ENCODE data around the gene GHRH. TPM values are rescaled to one million over a fixed set of nuclear protein-coding genes. Genes with fewer than 3 reads are reported as not detected.

GHRH gene
- total RNA-seq, 1 experiment from 2014 or later = not detected

DNA sequence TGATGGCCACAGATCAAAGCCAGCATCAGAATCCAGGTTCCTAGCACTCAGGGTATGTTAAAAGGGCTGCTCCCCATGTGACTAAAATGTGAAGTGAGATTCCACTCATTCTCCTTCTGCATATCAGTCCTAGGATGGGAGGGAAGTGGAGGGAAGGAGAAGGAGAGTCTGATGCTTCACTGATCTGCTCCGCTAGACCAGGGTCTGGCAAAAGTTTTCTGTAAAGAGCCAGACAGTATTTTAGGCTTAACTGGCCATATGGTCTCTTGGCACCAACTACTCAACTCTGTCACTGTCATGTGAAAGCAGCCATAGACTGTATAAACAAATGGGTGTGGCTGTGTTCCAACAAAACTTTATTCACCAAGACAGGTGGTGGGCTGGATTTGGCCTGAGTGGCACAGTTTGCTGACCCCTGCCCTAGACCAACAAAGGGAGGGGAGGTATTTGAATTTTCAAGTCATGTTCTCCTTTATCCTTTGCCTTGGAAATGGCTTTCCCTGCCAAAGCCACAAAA lies 22.6 kb downstream of the GHRH start:
- H2BK12ac ChIP-seq (ENCODE audit: insufficient read length, low read depth, low read length) = no peak overlapping the region
- no peak overlapping the region for H3K23ac ChIP-seq (ENCODE audit: insufficient read length, low read depth, low read length)
- no peaks in the 10 kb centered on the region for H3K27me3 Mint-ChIP-seq (ENCODE audit: low read depth)
- no peak overlapping the region for H3K4me3 Mint-ChIP-seq
- H3K36me3 Mint-ChIP-seq (ENCODE audit: insufficient read depth in 1 of 3, low read depth in 3 of 3) = peaks cover 52 to 97% (median 89%) of the 10 kb centered on the region in 3 experiments
- no peak overlapping the region for H4K91ac ChIP-seq (ENCODE audit: insufficient read length, low read depth, low read length)
- H3K14ac ChIP-seq (ENCODE audit: insufficient read depth, low read length) = no peak overlapping the region
- no peak overlapping the region for H2BK5ac ChIP-seq (ENCODE audit: insufficient read length, low read length)
- H3K9me3 Mint-ChIP-seq = no peaks in the 10 kb centered on the region
- H3K27me3 ChIP-seq (ENCODE audit: insufficient read depth, low read length) = no peaks in the 10 kb centered on the region
- no peak overlapping the region for H3K27ac ChIP-seq (ENCODE audit: insufficient read length, low read depth, low read length)
- H4K8ac ChIP-seq (replicated peaks; ENCODE audit: insufficient read length, low read depth, low read length) = no peak overlapping the region
- H3K56ac ChIP-seq (ENCODE audit: insufficient read length, low read depth, low read length) = no peak overlapping the region
- H3K79me2 ChIP-seq (ENCODE audit: insufficient read depth, low read length) = no peaks in the 10 kb centered on the region
- peaks cover 5 to 9% of the 10 kb centered on the region in 2 experiments for H3K4me1 Mint-ChIP-seq
- no peak overlapping the region for H2AK5ac ChIP-seq (ENCODE audit: insufficient read length, low read length)
- H2AFZ ChIP-seq (ENCODE audit: low read length) = no peak overlapping the region
- no peak overlapping the region for H2BK120ac ChIP-seq (ENCODE audit: low read depth, low read length, poor library complexity, severe bottlenecking)
- no peak overlapping the region for H3T11ph ChIP-seq (ENCODE audit: low read length)
- H3K4me2 ChIP-seq (ENCODE audit: insufficient read depth, insufficient read length, low read length) = no peak overlapping the region
- no peaks in the 10 kb centered on the region for H3K79me1 ChIP-seq (ENCODE audit: insufficient read depth, low read depth, low read length, poor library complexity, severe bottlenecking)
- H4K20me1 ChIP-seq (ENCODE audit: control insufficient read depth, insufficient read depth, insufficient read length) = no peaks in the 10 kb centered on the region
- no peak overlapping the region for H4K5ac ChIP-seq (ENCODE audit: insufficient read length, low read depth, low read length)
- H3K27ac Mint-ChIP-seq = peak overlapping the region in 1 of 3 experiments; percentile 50; a peak in 1 of 7 replicates
- H3K23me2 ChIP-seq (ENCODE audit: insufficient read length, low read depth, low read length, poor library complexity, severe bottlenecking) = no peaks in the 10 kb centered on the region
- WGBS (ENCODE audit: extremely low coverage, insufficient read length, low lambda C conversion rate) = no CpG with 5 or more reads among the region's 1 CpG
- no peak overlapping the region for H2BK15ac ChIP-seq (ENCODE audit: low read depth, low read length)
- no peak overlapping the region for H2BK20ac ChIP-seq (ENCODE audit: low read depth, low read length, poor library complexity, severe bottlenecking)
- no peak for DNase-seq
- no peaks in the 10 kb centered on the region for H3K4me1 ChIP-seq (ENCODE audit: insufficient read depth, low read length)
- H3K9ac ChIP-seq (ENCODE audit: extremely low read depth, insufficient read length, low read length) = no peak overlapping the region
- no peak overlapping the region for H3K18ac ChIP-seq (ENCODE audit: insufficient read length, low read depth, low read length)
- no peak overlapping the region for H3K4ac ChIP-seq (ENCODE audit: low read depth, low read length)
- H3K9me3 ChIP-seq (ENCODE audit: control insufficient read depth, low read depth, low read length) = no peaks in the 10 kb centered on the region
- no peak for TF ChIP-seq CTCF (conservative IDR thresholded peaks at IDR 0.05)
